ENCODE data around the gene AURKB. TPM values are rescaled to one million over a fixed set of nuclear protein-coding genes. Genes with fewer than 3 reads are reported as not detected.

AURKB gene
- total RNA-seq, 1 donor from 2014 or later, result 108 TPM

GRCh38 chr17:8167526-8167925 lies 42.8 kb downstream of the AURKB start:
- no peak for TF ChIP-seq CTCF (conservative IDR thresholded peaks at IDR 0.05)
- H3K4me1 Mint-ChIP-seq (ENCODE audit: unreplicated experiment), result peaks cover 12% of the 10 kb centered on the region
- H3K9me3 Mint-ChIP-seq, result no peaks in the 10 kb centered on the region
- H3K27ac Mint-ChIP-seq, result no peak overlapping the region
- H3K36me3 Mint-ChIP-seq, result no peaks in the 10 kb centered on the region
- no peak for DNase-seq (ENCODE audit: extremely low spot score, unreplicated experiment)
- H3K4me3 Mint-ChIP-seq, result no peak overlapping the region
- H3K27me3 Mint-ChIP-seq, result no peaks in the 10 kb centered on the region

- DNase-seq (ENCODE audit: extremely low spot score, unreplicated experiment), result no peak
- Mint-ChIP-seq H3K9me3 (no peaks in the 10 kb centered on the region), H3K4me1 (ENCODE audit: unreplicated experiment) (peaks cover 12% of the 10 kb centered on the region), H3K27ac (no peak overlapping the region), H3K36me3 (no peaks in the 10 kb centered on the region), H3K4me3 (no peak overlapping the region), H3K27me3 (no peaks in the 10 kb centered on the region)
- TF ChIP-seq CTCF (conservative IDR thresholded peaks at IDR 0.05), result no peak
Observed at GRCh38 chr17:8166731-8167130, 43.6 kb downstream of the AURKB start.

GRCh38 chr17:8164815-8165131 lies 45.6 kb downstream of the AURKB start:
- Mint-ChIP-seq H3K4me1 (ENCODE audit: unreplicated experiment) (peaks cover 20% of the 10 kb centered on the region), H3K36me3 (no peaks in the 10 kb centered on the region), H3K4me3 (peak overlapping the region; percentile 92), H3K27me3 (no peaks in the 10 kb centered on the region), H3K27ac (peak overlapping the region; percentile 92), H3K9me3 (no peaks in the 10 kb centered on the region)
- TF ChIP-seq CTCF (conservative IDR thresholded peaks at IDR 0.05), result no peak
- no peak for DNase-seq (ENCODE audit: extremely low spot score, unreplicated experiment)

- Mint-ChIP-seq H3K36me3 (no peaks in the 10 kb centered on the region), H3K27ac (peak overlapping the region; percentile 92), H3K4me3 (peak overlapping the region; percentile 92), H3K9me3 (no peaks in the 10 kb centered on the region), H3K27me3 (no peaks in the 10 kb centered on the region), H3K4me1 (ENCODE audit: unreplicated experiment) (peaks cover 20% of the 10 kb centered on the region)
- DNase-seq (ENCODE audit: extremely low spot score, unreplicated experiment), result no peak
- TF ChIP-seq CTCF (conservative IDR thresholded peaks at IDR 0.05), result no peak
Observed at GRCh38 chr17:8163978-8164814, 46.2 kb downstream of the AURKB start.

- Mint-ChIP-seq H3K27ac (peak overlapping the region; percentile 92), H3K4me3 (peak overlapping the region; percentile 92), H3K27me3 (no peaks in the 10 kb centered on the region), H3K4me1 (ENCODE audit: unreplicated experiment) (peaks cover 20% of the 10 kb centered on the region), H3K36me3 (peaks cover 6% of the 10 kb centered on the region), H3K9me3 (no peaks in the 10 kb centered on the region)
- no peak for TF ChIP-seq CTCF (conservative IDR thresholded peaks at IDR 0.05)
- DNase-seq (ENCODE audit: extremely low spot score, unreplicated experiment), result no peak
Observed at GRCh38 chr17:8162997-8163977, 47.1 kb downstream of the AURKB start.
